GM10266 (cell line): ENCODE data around the gene IGFLR1.

Source experiments
- DNase-seq: peaks from one replicate; pipeline ENCODE4 v3.0.0; 2012; ENCODE audit errors: extremely low spot score
- CTCF ChIP-seq: IDR thresholded peaks from 2 replicates; pipeline ENCODE4 v1.5.1; 2012; ENCODE audit warnings: mild to moderate bottlenecking, low read depth; ENCODE audit not compliant: control insufficient read depth, insufficient read depth; ENCODE audit errors: missing control alignments

IGFLR1 gene

GRCh38 chr19:35721374-35721773 is 20.9 kb downstream of the IGFLR1 start:
- no peak for DNase-seq
- TF ChIP-seq CTCF: no peak

DNA sequence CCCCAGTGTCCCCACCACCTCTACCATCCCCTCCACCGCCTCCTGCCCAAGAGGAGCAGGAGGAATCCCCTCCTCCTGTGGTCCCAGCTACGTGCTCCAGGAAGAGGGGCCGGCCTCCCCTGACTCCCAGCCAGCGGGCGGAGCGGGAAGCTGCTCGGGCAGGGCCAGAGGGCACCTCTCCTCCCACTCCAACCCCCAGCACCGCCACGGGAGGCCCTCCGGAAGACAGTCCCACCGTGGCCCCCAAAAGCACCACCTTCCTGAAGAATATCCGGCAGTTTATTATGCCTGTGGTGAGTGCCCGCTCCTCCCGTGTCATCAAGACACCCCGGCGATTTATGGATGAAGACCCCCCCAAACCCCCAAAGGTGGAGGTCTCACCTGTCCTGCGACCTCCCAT is 21.6 kb downstream of the IGFLR1 start:
- TF ChIP-seq CTCF: no peak
- DNase-seq: no peak

GRCh38 chr19:35720163-35720524 is 22.1 kb downstream of the IGFLR1 start:
- DNase-seq: no peak
- TF ChIP-seq CTCF: no peak

DNA sequence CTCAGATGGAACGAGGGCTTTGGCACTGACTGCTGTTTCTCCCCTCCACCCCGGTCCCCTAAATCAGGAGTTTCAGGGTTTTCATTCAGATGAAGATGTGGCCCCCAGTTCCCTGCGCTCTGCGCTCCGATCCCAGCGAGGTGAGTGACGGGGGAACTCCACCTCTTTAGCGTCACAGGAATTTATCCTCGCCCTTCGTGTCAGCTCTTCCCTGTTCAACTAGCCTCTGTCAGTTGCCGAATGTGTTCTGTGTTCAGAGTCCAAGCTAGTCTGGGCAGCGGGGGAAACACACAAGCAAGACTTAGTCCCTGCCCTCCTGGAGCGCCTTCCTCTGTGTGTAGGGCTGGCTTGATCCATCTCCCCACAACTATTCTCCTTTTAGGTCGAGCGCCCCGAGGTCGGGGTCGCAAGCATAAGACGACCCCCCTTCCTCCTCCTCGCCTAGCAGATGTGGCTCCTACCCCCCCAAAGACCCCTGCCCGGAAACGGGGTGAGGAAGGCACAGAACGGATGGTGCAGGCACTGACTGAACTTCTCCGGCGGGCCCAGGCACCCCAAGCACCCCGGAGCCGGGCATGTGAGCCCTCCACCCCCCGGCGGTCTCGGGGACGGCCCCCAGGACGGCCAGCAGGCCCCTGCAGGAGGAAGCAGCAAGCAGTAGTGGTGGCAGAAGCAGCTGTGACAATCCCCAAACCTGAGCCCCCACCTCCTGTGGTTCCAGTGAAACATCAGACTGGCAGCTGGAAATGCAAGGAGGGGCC is 22.7 kb downstream of the IGFLR1 start:
- TF ChIP-seq CTCF: no peak

GRCh38 chr19:35718345-35719041 is 23.8 kb downstream of the IGFLR1 start:
- TF ChIP-seq CTCF: no peak
- DNase-seq: peak; percentile 70

More for the DNA sequence above, 22.7 kb downstream of the IGFLR1 start:
- DNase-seq: no peak

DNA sequence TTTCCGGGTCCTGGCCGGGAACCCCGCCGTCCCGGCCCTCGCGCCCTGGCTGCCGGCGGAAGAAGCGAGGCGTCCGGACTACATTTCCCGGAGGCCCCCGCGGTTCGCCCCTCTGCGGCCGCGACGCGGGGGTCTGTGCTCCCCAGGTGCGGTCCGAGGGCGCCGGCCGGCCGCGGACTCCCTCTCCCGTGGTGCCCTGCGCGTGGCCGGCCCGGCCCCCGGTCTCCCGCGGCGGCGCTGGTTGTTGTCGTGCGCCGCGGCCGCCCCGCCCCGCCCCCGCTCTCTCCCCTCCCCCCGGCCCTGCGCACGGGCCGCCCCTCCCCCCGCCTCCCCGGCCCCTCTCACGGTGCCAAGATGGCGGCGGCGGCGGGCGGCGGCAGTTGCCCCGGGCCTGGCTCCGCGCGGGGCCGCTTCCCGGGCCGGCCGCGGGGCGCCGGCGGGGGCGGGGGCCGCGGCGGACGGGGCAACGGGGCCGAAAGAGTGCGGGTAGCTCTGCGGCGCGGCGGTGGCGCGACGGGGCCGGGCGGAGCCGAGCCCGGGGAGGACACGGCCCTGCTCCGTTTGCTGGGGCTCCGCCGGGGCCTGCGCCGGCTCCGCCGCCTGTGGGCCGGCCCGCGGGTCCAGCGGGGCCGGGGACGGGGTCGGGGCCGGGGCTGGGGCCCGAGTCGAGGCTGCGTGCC is 24.4 kb downstream of the IGFLR1 start, which contains the start of gene KMT2B:
Gene KMT2B, plus strand, starts transcription at position 339 of the 680 bp plus-strand sequence. Its CDS starts 16 bp downstream, at position 355.
- DNase-seq: peak; percentile 99
- no peak for TF ChIP-seq CTCF
